Loucy (cell line): ENCODE measurements around the gene B3GNT4.

Experiments used
- H2AFZ ChIP-seq: fragments of 200-600 bp; sonication (generic); 2 replicates; pipeline ENCODE4 v1.6.0; 2016; ENCODE audit warnings: antibody characterized with exemption, mild to moderate bottlenecking, low read length, moderate library complexity
- H3F3A ChIP-seq: fragments of 200-600 bp; 2 replicates; pipeline ENCODE4 v1.6.0; 2016; ENCODE audit warnings: antibody characterized with exemption, low read depth, mild to moderate bottlenecking
- H3K27me3 ChIP-seq: fragments of 200-600 bp; sonication (generic); 2 replicates; pipeline ENCODE4 v1.6.1; 2014; ENCODE audit warnings: low read length, mild to moderate bottlenecking; ENCODE audit not compliant: insufficient read depth, poor library complexity, severe bottlenecking
- H3K36me3 ChIP-seq: fragments of 200-600 bp; sonication (generic); 2 replicates; pipeline ENCODE4 v1.6.1; 2016; ENCODE audit warnings: low read length; ENCODE audit not compliant: insufficient read depth
- H3K4me1 ChIP-seq: fragments of 200-600 bp; sonication (generic); 2 replicates; pipeline ENCODE4 v1.5.1; 2014; ENCODE audit warnings: low read length, mild to moderate bottlenecking; ENCODE audit not compliant: insufficient read depth, poor library complexity, severe bottlenecking
- H3K4me2 ChIP-seq: fragments of 200-600 bp; sonication (generic); 2 replicates; pipeline ENCODE4 v1.6.0; 2014; ENCODE audit warnings: antibody characterized with exemption, low read length, low read depth, mild to moderate bottlenecking; ENCODE audit not compliant: poor library complexity, severe bottlenecking
- H3K4me3 ChIP-seq: fragments of 200-600 bp; sonication (generic); 2 replicates; pipeline ENCODE4 v1.5.1; 2014; ENCODE audit warnings: low read length, mild to moderate bottlenecking, mixed read lengths; ENCODE audit not compliant: poor library complexity, severe bottlenecking
- H3K79me2 ChIP-seq: fragments of 200-600 bp; sonication (generic); 2 replicates; pipeline ENCODE4 v1.6.1; 2014; ENCODE audit warnings: low read length; ENCODE audit not compliant: insufficient read depth
- H3K9ac ChIP-seq: fragments of 200-600 bp; sonication (generic); 2 replicates; pipeline ENCODE4 v1.6.0; 2014; ENCODE audit warnings: mild to moderate bottlenecking, low read depth, low read length, moderate library complexity; ENCODE audit not compliant: poor library complexity, severe bottlenecking
- H3K9me2 ChIP-seq: fragments of 200-600 bp; sonication (generic); replicated peaks from 2 replicates; pipeline ENCODE4 v1.6.1; 2016; ENCODE audit warnings: low read depth, low read length, mixed read lengths
- H3K9me3 ChIP-seq: fragments of 200-600 bp; sonication (generic); 2 replicates; pipeline ENCODE4 v1.6.1; 2014; ENCODE audit warnings: mild to moderate bottlenecking, antibody characterized with exemption, low read length, low read depth; ENCODE audit not compliant: insufficient read depth
- H4K20me1 ChIP-seq: fragments of 200-600 bp; sonication (generic); 2 replicates; pipeline ENCODE4 v1.6.0; 2014; ENCODE audit warnings: antibody characterized with exemption, low read length, mild to moderate bottlenecking; ENCODE audit not compliant: insufficient read depth, poor library complexity, severe bottlenecking
- EZH2phosphoT487 ChIP-seq: fragments of 200-600 bp; IDR thresholded peaks from 2 replicates; pipeline ENCODE4 v1.6.1; 2018; ENCODE audit warnings: antibody characterized with exemption, mild to moderate bottlenecking, moderate library complexity, borderline replicate concordance
- TF ChIP-seq, protein P1 (sequence below): fragments of 200-600 bp; sonication (generic); conservative IDR thresholded peaks from 2 replicates; pipeline ENCODE4 v1.5.1; 2014; ENCODE audit warnings: mild to moderate bottlenecking, antibody characterized with exemption, low read length

Gene B3GNT4

DNA sequence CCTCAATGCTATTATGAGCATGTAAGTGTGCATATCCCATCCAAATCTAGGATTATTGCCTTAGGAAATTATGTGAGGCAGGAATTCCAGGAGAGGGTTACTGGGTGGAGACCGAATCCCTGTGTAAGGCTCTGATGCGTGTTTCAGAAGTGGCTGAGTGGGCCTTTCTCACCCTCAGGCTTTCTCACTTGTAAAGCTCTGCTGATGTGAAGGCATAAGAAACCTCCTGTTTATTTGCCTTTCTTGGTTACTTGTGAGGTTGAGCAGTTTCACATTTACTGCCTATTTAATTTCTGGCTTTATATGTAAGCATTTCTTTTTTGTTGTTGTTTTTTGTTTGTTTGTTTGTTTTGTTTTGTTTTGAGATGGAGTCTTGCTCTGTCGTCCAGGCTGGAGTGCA, 40.5 kb upstream of the B3GNT4 start:
- Histone ChIP-seq H3K4me3 (no peak overlapping the region), H3K9me2 (no peaks in the 10 kb centered on the region), H2AFZ (no peak overlapping the region), H3K9me3 (no peaks in the 10 kb centered on the region), H3K9ac (no peak overlapping the region), H3K4me2 (no peak overlapping the region), H3K27me3 (no peaks in the 10 kb centered on the region), H3F3A (no peaks in the 10 kb centered on the region), H3K79me2 (no peaks in the 10 kb centered on the region), H3K4me1 (no peaks in the 10 kb centered on the region), H3K36me3 (no peaks in the 10 kb centered on the region), H4K20me1 (no peaks in the 10 kb centered on the region)
- TF ChIP-seq EZH2phosphoT487 = no peak
- TF ChIP-seq, protein P1, sequence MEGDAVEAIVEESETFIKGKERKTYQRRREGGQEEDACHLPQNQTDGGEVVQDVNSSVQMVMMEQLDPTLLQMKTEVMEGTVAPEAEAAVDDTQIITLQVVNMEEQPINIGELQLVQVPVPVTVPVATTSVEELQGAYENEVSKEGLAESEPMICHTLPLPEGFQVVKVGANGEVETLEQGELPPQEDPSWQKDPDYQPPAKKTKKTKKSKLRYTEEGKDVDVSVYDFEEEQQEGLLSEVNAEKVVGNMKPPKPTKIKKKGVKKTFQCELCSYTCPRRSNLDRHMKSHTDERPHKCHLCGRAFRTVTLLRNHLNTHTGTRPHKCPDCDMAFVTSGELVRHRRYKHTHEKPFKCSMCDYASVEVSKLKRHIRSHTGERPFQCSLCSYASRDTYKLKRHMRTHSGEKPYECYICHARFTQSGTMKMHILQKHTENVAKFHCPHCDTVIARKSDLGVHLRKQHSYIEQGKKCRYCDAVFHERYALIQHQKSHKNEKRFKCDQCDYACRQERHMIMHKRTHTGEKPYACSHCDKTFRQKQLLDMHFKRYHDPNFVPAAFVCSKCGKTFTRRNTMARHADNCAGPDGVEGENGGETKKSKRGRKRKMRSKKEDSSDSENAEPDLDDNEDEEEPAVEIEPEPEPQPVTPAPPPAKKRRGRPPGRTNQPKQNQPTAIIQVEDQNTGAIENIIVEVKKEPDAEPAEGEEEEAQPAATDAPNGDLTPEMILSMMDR = no peak

DNA sequence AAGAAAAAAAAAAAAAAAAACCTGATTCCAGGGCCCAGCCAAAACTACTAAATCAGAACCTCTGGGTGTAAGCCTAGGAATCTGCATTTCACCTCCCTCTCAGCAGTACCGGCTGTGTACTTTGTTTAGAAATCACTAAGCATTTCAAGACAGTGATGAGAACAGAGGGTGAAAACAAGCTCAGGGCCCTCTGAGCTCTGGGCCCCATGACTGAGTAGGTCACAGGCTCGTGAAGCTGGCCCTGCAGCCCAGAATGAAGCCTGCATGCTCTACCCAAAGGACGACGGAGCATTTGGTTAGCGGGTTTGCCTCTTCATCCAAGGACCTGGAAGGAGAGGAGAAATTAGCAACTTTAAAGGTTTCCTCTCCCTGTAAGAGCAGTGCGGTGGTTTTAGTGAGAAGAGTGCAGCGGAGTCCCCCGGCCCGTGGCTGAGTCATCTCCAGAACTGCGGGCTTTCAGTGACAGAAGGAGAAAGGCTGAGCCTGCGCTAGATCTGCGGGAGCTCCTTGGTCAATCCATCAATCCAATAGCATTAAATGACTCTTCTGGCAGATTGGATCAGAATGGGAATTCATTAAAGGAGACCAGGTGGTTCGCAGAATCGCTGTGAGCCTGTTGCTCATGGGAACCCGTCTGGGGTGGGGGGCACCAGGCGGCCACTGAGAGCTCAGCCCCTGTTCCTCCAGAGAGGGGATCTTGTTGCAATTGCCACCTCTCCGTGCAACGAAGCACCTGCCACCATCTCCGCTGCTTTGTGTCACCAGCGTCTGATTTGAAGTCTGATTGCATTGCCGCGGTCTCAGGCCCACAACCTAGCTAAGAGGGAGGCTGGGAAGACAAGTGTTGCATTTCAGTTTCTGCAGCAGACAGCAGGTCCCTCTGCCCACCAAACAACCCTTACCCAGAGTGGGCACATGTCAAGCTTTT, 36.8 kb upstream of the B3GNT4 start:
- Histone ChIP-seq H3K9me2 (no peaks in the 10 kb centered on the region), H2AFZ (no peak overlapping the region), H3K27me3 (no peaks in the 10 kb centered on the region), H3F3A (no peaks in the 10 kb centered on the region), H3K79me2 (no peaks in the 10 kb centered on the region), H3K9ac (no peak overlapping the region), H3K36me3 (no peaks in the 10 kb centered on the region), H3K4me1 (no peaks in the 10 kb centered on the region), H3K4me2 (no peak overlapping the region), H3K9me3 (no peaks in the 10 kb centered on the region), H3K4me3 (no peak overlapping the region), H4K20me1 (no peaks in the 10 kb centered on the region)
- no peak for TF ChIP-seq EZH2phosphoT487
- TF ChIP-seq, protein P1 = no peak

DNA sequence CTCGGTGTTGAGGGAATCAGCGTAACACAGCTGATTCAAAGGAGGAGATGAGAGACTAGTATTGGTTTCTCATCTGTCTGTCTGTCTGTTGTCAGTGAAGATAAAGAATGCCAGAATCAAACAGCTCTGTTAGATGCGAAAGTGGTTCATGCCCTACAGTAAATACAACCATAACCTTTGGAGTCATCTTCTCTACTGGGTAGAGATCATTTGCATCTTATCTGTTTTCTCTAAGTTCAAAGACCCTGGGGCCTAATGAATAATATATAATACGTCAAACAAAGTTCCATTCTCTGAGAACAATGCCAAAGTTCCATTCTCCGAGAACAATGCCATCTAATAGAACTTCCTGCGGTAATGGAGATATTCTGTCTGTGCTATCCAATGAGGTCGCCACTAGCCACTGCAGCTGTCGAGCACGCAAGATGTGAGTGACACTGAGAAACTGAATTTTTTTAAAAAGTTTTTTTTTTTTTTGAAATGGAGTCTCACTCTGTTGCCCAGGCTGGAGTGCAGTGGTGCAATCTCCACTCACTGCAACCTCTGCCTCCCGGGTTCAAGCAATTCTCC, 36.1 kb upstream of the B3GNT4 start:
- Histone ChIP-seq H3F3A (no peaks in the 10 kb centered on the region), H3K79me2 (no peaks in the 10 kb centered on the region), H2AFZ (no peak overlapping the region), H3K9me3 (no peaks in the 10 kb centered on the region), H3K4me1 (no peaks in the 10 kb centered on the region), H3K9me2 (no peaks in the 10 kb centered on the region), H4K20me1 (no peaks in the 10 kb centered on the region), H3K4me3 (no peak overlapping the region), H3K4me2 (no peak overlapping the region), H3K9ac (no peak overlapping the region), H3K27me3 (no peaks in the 10 kb centered on the region), H3K36me3 (no peaks in the 10 kb centered on the region)
- TF ChIP-seq EZH2phosphoT487 = no peak
- TF ChIP-seq, protein P1 = no peak
